IMR-90 (cell line): ENCODE measurements around the gene TKFC. TPM values are rescaled to one million over a fixed set of nuclear protein-coding genes. Genes with fewer than 3 reads are reported as not detected.
A peak's percentile ranks its signal among the peaks of the same experiment; 100 is the strongest.

ENCODE experiments used
- ATAC-seq: fragments of 200-7000 bp; cut with Tn5 transposase; 2 replicates; pipeline ENCODE4 v1.9.1; 2020; ENCODE audit warnings: low read depth, mild to moderate bottlenecking, moderate library complexity
- BruUV-seq: library from RNA; stranded (reverse); fragments of 400-500 nt; replicated peaks from 2 replicates; lab custom pipeline; 2021; lab: Mats Ljungman, UMichigan
- CTCF ChIA-PET: fragments of 300-600 bp; formaldehyde crosslinking; extraction: SDS; loops from one replicate; lab custom pipeline; 2021; ENCODE audit warnings: antibody characterized with exemption; lab: Yijun Ruan, JAX
- POLR2A ChIA-PET: fragments of 300-600 bp; sonication (Branson Sonifier 250); formaldehyde crosslinking; loops from one replicate; lab custom pipeline; 2022; ENCODE audit warnings: antibody characterized with exemption; ENCODE audit not compliant: unreplicated experiment; lab: Charles Lee
- DNase-seq: peaks from one replicate; pipeline ENCODE4 v3.0.0; 2013
- H2AFZ ChIP-seq: replicated peaks from 2 replicates; pipeline ENCODE3; 2013; ENCODE audit warnings: low read length, mild to moderate bottlenecking; ENCODE audit not compliant: poor library complexity
- H2AK5ac ChIP-seq: 2 replicates; pipeline ENCODE4 v1.6.1; 2013; ENCODE audit warnings: low read depth, low read length, inconsistent platforms
- H2AK9ac ChIP-seq: replicated peaks from 2 replicates; pipeline ENCODE3; 2013; ENCODE audit warnings: mild to moderate bottlenecking, low read depth, low read length, moderate library complexity; ENCODE audit not compliant: poor library complexity
- H2BK120ac ChIP-seq: 2 replicates; pipeline ENCODE4 v1.6.1; 2013; ENCODE audit warnings: low read depth, low read length, inconsistent platforms
- H2BK15ac ChIP-seq: 3 replicates; pipeline ENCODE4 v1.6.1; 2013; ENCODE audit warnings: low read depth, low read length, inconsistent platforms
- H2BK20ac ChIP-seq: 2 replicates; pipeline ENCODE4 v1.6.1; 2013; ENCODE audit warnings: low read depth, mild to moderate bottlenecking, inconsistent platforms, low read length, moderate library complexity
- H2BK5ac ChIP-seq: 2 replicates; pipeline ENCODE4 v1.6.1; 2013; ENCODE audit warnings: mild to moderate bottlenecking, low read depth, low read length, inconsistent platforms; ENCODE audit not compliant: poor library complexity, severe bottlenecking
- H3K14ac ChIP-seq: replicated peaks from 2 replicates; pipeline ENCODE4 v1.6.1; 2013; ENCODE audit warnings: low read depth, low read length, inconsistent platforms
- H3K18ac ChIP-seq: 2 replicates; pipeline ENCODE4 v1.6.1; 2013; ENCODE audit warnings: low read depth, low read length, control low read depth
- H3K23ac ChIP-seq: 2 replicates; pipeline ENCODE4 v1.6.1; 2013; ENCODE audit warnings: low read depth, low read length, inconsistent platforms
- H3K27ac ChIP-seq: 2 replicates; pipeline ENCODE4 v1.5.1; 2013; ENCODE audit warnings: mild to moderate bottlenecking, control low read depth, low read length; ENCODE audit not compliant: insufficient read depth
- H3K27me3 ChIP-seq: 2 replicates; pipeline ENCODE4 v1.6.1; 2013; ENCODE audit warnings: low read length; ENCODE audit not compliant: control insufficient read depth, insufficient read depth
- H3K36me3 ChIP-seq: 2 replicates; pipeline ENCODE4 v1.6.1; 2013; ENCODE audit warnings: low read length, mixed read lengths; ENCODE audit not compliant: control insufficient read depth, insufficient read depth
- H3K4ac ChIP-seq: 2 replicates; pipeline ENCODE4 v1.6.1; 2013; ENCODE audit warnings: low read depth, low read length, inconsistent platforms
- H3K4me1 ChIP-seq: 2 replicates; pipeline ENCODE4 v1.6.1; 2013; ENCODE audit warnings: low read length, mixed read lengths; ENCODE audit not compliant: control insufficient read depth, insufficient read depth
- H3K4me2 ChIP-seq: 2 replicates; pipeline ENCODE4 v1.6.1; 2013; ENCODE audit warnings: low read depth, mild to moderate bottlenecking, control low read depth, low read length, moderate library complexity
- H3K4me3 ChIP-seq: 2 replicates; pipeline ENCODE4 v1.5.1; 2013; ENCODE audit warnings: low read depth, mild to moderate bottlenecking, control low read depth, low read length, moderate library complexity; ENCODE audit not compliant: insufficient read depth
- H3K56ac ChIP-seq: 2 replicates; pipeline ENCODE4 v1.6.1; 2013; ENCODE audit warnings: low read length, inconsistent platforms; ENCODE audit not compliant: insufficient read depth; ENCODE audit errors: extremely low read depth
- H3K79me1 ChIP-seq, 2 experiments: 2 replicates each; pipeline ENCODE4 v1.6.1; 2013; ENCODE audit warnings: low read length in 2 of 2, inconsistent platforms in 1 of 2, low read depth in 1 of 2
- H3K9ac ChIP-seq: 2 replicates; pipeline ENCODE4 v1.6.1; 2013; ENCODE audit warnings: low read depth, low read length, control low read depth
- H3K9me1 ChIP-seq: 2 replicates; pipeline ENCODE4 v1.6.1; 2013; ENCODE audit warnings: low read length, inconsistent platforms; ENCODE audit not compliant: insufficient read depth
- H3K9me3 ChIP-seq: 2 replicates; pipeline ENCODE4 v1.6.1; 2013; ENCODE audit warnings: low read length; ENCODE audit not compliant: control insufficient read depth, insufficient read depth
- H4K20me1 ChIP-seq: 2 replicates; pipeline ENCODE4 v1.6.1; 2013; ENCODE audit warnings: low read length, inconsistent platforms; ENCODE audit not compliant: insufficient read depth
- H4K5ac ChIP-seq: 2 replicates; pipeline ENCODE4 v1.6.1; 2013; ENCODE audit warnings: mild to moderate bottlenecking, low read depth, low read length, control low read depth
- H4K8ac ChIP-seq, 2 experiments: 2 replicates each; pipeline ENCODE4 v1.6.1; 2013; ENCODE audit warnings: low read depth in 2 of 2, low read length in 2 of 2, control low read depth in 1 of 2, inconsistent platforms in 1 of 2
- H4K91ac ChIP-seq: 2 replicates; pipeline ENCODE4 v1.6.1; 2013; ENCODE audit warnings: low read depth, low read length, inconsistent platforms; ENCODE audit not compliant: insufficient read depth
- BHLHE40 ChIP-seq: fragments of 150-350 bp; IDR thresholded peaks from 2 replicates; pipeline ENCODE4 v1.6.1; 2016; ENCODE audit warnings: mild to moderate bottlenecking, low read depth, low read length
- ELK1 ChIP-seq: fragments of 150-350 bp; IDR thresholded peaks from 2 replicates; pipeline ENCODE4 v1.6.1; 2016; ENCODE audit warnings: low read depth, mild to moderate bottlenecking, low read length, moderate library complexity, borderline replicate concordance
- FOS ChIP-seq: fragments of 150-350 bp; IDR thresholded peaks from 2 replicates; pipeline ENCODE4 v1.6.1; 2016; ENCODE audit warnings: low read depth, low read length
- MAFK ChIP-seq: IDR thresholded peaks from 2 replicates; pipeline ENCODE4 v1.6.1; 2012; ENCODE audit warnings: low read depth, low read length, improper control_type of control experiment
- MAZ ChIP-seq: IDR thresholded peaks from 2 replicates; pipeline ENCODE4 v1.6.1; 2012; ENCODE audit warnings: low read depth, mild to moderate bottlenecking, low read length, improper control_type of control experiment, moderate library complexity, borderline replicate concordance
- MXI1 ChIP-seq: IDR thresholded peaks from 2 replicates; pipeline ENCODE4 v1.6.1; 2012; ENCODE audit warnings: low read depth, mild to moderate bottlenecking, low read length, moderate library complexity, borderline replicate concordance
- RCOR1 ChIP-seq: IDR thresholded peaks from 2 replicates; pipeline ENCODE4 v1.6.1; 2012; ENCODE audit warnings: mild to moderate bottlenecking, low read length, improper control_type of control experiment; ENCODE audit not compliant: insufficient replicate concordance
- RFX5 ChIP-seq: IDR thresholded peaks from 2 replicates; pipeline ENCODE4 v1.8.0; 2012; ENCODE audit warnings: low read depth, mild to moderate bottlenecking, low read length, moderate library complexity
- SMC3 ChIP-seq: fragments of 150-350 bp; IDR thresholded peaks from 2 replicates; pipeline ENCODE4 v1.6.1; 2016; ENCODE audit warnings: low read depth, mild to moderate bottlenecking, antibody characterized with exemption, low read length, moderate library complexity
- WGBS, 2 experiments: methylation state at CpG; one replicate each; pipeline versions ENCODE4 v1.1.5 to v1.1.7; 2013; ENCODE audit warnings: missing lambda C conversion rate in 2 of 2; ENCODE audit not compliant: insufficient read length in 1 of 2; ENCODE audit errors: extremely low coverage in 2 of 2; 5-methylcytosine and 5-hydroxymethylcytosine counted together
- dilution Hi-C: fragments of 300-500 bp; cut with HindIII; formaldehyde crosslinking; loops from one replicate; pipeline ENCODE4 v1.14.3; 2018; ENCODE audit warnings: low sequenced_read_pairs; ENCODE audit not compliant: unreplicated experiment
- in situ Hi-C: fragments of 300-500 bp; cut with MboI; formaldehyde crosslinking; loops from 3 replicates; pipeline ENCODE4 v1.14.3; 2019; ENCODE audit warnings: low sequenced_read_pairs, inconsistent platforms, mixed read lengths
- intact Hi-C: fragments of 100-400 bp; cut with micrococcal nuclease; formaldehyde crosslinking; loops from 2 replicates; pipeline ENCODE4 v1.10.0; 2022
- polyA plus RNA-seq, 3 experiments: library from polyadenylated mRNA; depleted of rRNA; stranded (reverse); fragments of >200 nt; gene quantifications; 2 replicates each; pipeline ENCODE4 v1.2.3, GENCODE V29; 2012; ENCODE audit warnings: low replicate concordance in 1 of 3
- total RNA-seq: library from RNA; depleted of rRNA; stranded (reverse); fragments of >200 nt; gene quantifications from 2 replicates; pipeline ENCODE4 v1.2.3, GENCODE V29; 2012

The TKFC gene
- total and polyA plus RNA-seq, 2 of the 4 experiments (the other 2 are of a cell fraction): 10.4 to 30.8 TPM

- Histone ChIP-seq H2BK5ac (peak overlapping the region; percentile 65), H4K91ac (no peak overlapping the region), H2AK9ac (no peak overlapping the region), H3K56ac (no peak overlapping the region), H3K4me3 (no peak overlapping the region), H4K8ac (no peak overlapping the region), H2AK5ac (no peak overlapping the region), H2BK20ac (no peak overlapping the region), H3K79me1 (peaks cover 10 to 25% of the 10 kb centered on the region in 2 experiments), H3K23ac (no peak overlapping the region), H3K18ac (no peak overlapping the region), H4K20me1 (no peaks in the 10 kb centered on the region), H3K27ac (no peak overlapping the region), H3K27me3 (no peaks in the 10 kb centered on the region), H3K9me1 (0 out of 2 replicates have a peak, but pooled peaks cover 3% of the 10 kb centered on the region), H3K14ac (no peak overlapping the region), H2BK120ac (no peak overlapping the region), H3K9ac (no peak overlapping the region), H3K36me3 (peaks cover 30% of the 10 kb centered on the region), H3K4me1 (peaks cover 11% of the 10 kb centered on the region), H2BK15ac (no peak overlapping the region), H3K4me2 (no peak overlapping the region), H4K5ac (peak overlapping the region; percentile 5; the same call in 1 of the 2 replicates), H2AFZ (no peak overlapping the region), H3K9me3 (0 out of 2 replicates have a peak, but pooled peaks cover 2% of the 10 kb centered on the region), H3K4ac (no peak overlapping the region)
- dilution Hi-C loops: no loop called here
- ChIA-PET POLR2A (no interaction called here), CTCF (no interaction called here)
- in situ Hi-C loops: no loop called here
- no peak for ATAC-seq
- peak; percentile 56 for DNase-seq
- intact Hi-C loops: no loop called here
- TF ChIP-seq MAZ (no peak), BHLHE40 (no peak), MAFK (no peak), RFX5 (no peak), FOS (no peak), MXI1 (no peak), RCOR1 (no peak), SMC3 (no peak), ELK1 (no peak)
- no TSS peak for BruUV-seq
- no CpG with 5 or more reads among the region's 8 CpGs for WGBS, 2 experiments
These were observed 37.4 kb downstream of the TKFC start for GRCh38 chr11:61370349-61371005.
